CD4-positive, alpha-beta memory T cell (primary cell): ENCODE data around the gene CCDC68. TPM values are rescaled to one million over a fixed set of nuclear protein-coding genes. Genes with fewer than 3 reads are reported as not detected.

Source experiments
- CTCF ChIA-PET: fragments of 350-600 bp; sonication (Branson Sonifier 250); formaldehyde crosslinking; loops from one replicate; lab custom pipeline; 2021; ENCODE audit warnings: inconsistent platforms; ENCODE audit not compliant: partially characterized antibody; lab: Charles Lee
- POLR2A ChIA-PET: fragments of 350-600 bp; sonication (Branson Sonifier 250); formaldehyde crosslinking; loops from one replicate; lab custom pipeline; 2021; ENCODE audit not compliant: partially characterized antibody; lab: Charles Lee
- DNase-seq, 5 donors: peaks; one replicate each; pipeline versions ENCODE4 v3.0.0 to v3.0.0-alpha.2; 2020 to 2022; ENCODE audit warnings: mixed read lengths in 1 of 5
- H3K27ac ChIP-seq: one replicate; pipeline ENCODE4 v1.7.0; 2013; ENCODE audit warnings: low read depth, low read length
- H3K27me3 ChIP-seq: 2 replicates; pipeline ENCODE4 v1.7.0; 2013; ENCODE audit warnings: mild to moderate bottlenecking, low read length, moderate library complexity; ENCODE audit not compliant: insufficient read depth
- H3K36me3 ChIP-seq: 2 replicates; pipeline ENCODE4 v1.7.0; 2013; ENCODE audit warnings: mild to moderate bottlenecking, low read length, moderate library complexity; ENCODE audit not compliant: insufficient read depth
- H3K4me1 ChIP-seq: 2 replicates; pipeline ENCODE4 v1.7.0; 2013; ENCODE audit warnings: mild to moderate bottlenecking, low read length, moderate library complexity; ENCODE audit not compliant: insufficient read depth
- H3K4me3 ChIP-seq, 2 donors: one replicate each; pipeline ENCODE4 v1.7.0; 2013; ENCODE audit warnings: low read length in 2 of 2, mild to moderate bottlenecking in 1 of 2
- H3K9me3 ChIP-seq, 2 donors: one replicate each; pipeline ENCODE4 v1.7.0; 2013; ENCODE audit warnings: low read length in 2 of 2, control low read depth in 1 of 2; ENCODE audit not compliant: control insufficient read depth in 1 of 2
- H3K27ac Mint-ChIP-seq, 7 donors: one replicate each; pipeline ENCODE4 v1.8.0; 2020 to 2021; ENCODE audit warnings: mixed read lengths in 7 of 7, mild to moderate bottlenecking in 6 of 7, inconsistent platforms in 3 of 7, moderate library complexity in 3 of 7
- H3K27me3 Mint-ChIP-seq, 2 donors: one replicate each; pipeline ENCODE4 v1.8.0; 2020 to 2021; ENCODE audit warnings: mixed read lengths in 2 of 2
- H3K36me3 Mint-ChIP-seq, 2 donors: one replicate each; pipeline ENCODE4 v1.8.0; 2020 to 2021; ENCODE audit warnings: mixed read lengths in 2 of 2, inconsistent platforms in 1 of 2, mild to moderate bottlenecking in 1 of 2
- H3K4me1 Mint-ChIP-seq, 4 donors: one replicate each; pipeline ENCODE4 v1.8.0; 2020 to 2021; ENCODE audit warnings: mixed read lengths in 4 of 4, mild to moderate bottlenecking in 1 of 4
- H3K4me3 Mint-ChIP-seq, 8 donors: one replicate each; pipeline ENCODE4 v1.8.0; 2020 to 2021; ENCODE audit warnings: mixed read lengths in 8 of 8, mild to moderate bottlenecking in 7 of 8, moderate library complexity in 6 of 8, inconsistent platforms in 3 of 8
- H3K9me3 Mint-ChIP-seq, 8 donors: one replicate each; pipeline ENCODE4 v1.8.0; 2020 to 2021; ENCODE audit warnings: mixed read lengths in 8 of 8, mild to moderate bottlenecking in 5 of 8, inconsistent platforms in 3 of 8, moderate library complexity in 1 of 8
- intact Hi-C: fragments of 100-400 bp; cut with micrococcal nuclease; formaldehyde crosslinking; loops from one replicate; pipeline ENCODE4 v1.15.1; 2023
- polyA plus RNA-seq, 2 donors: library from polyadenylated mRNA; unstranded; fragments of 300-500 nt; fragmentation: Illumina TruSeq; gene quantifications; one replicate each; pipeline ENCODE4 v1.2.3, GENCODE V29; 2021
- total RNA-seq, 2 experiments: library from RNA; stranded (reverse); gene quantifications; one replicate each; pipeline ENCODE4 v1.2.3, GENCODE V29; 2021

Gene CCDC68
- total and polyA plus RNA-seq, 4 experiments from 2014 or later = 0.33 TPM; not detected in 3

- H3K4me3 ChIP-seq = no peak overlapping the region
- Mint-ChIP-seq H3K4me1 (peaks cover 0 to 4% (median 0%) of the 10 kb centered on the region in 4 donors), H3K4me3 (no peak overlapping the region), H3K9me3 (no peaks in the 10 kb centered on the region), H3K27me3 (no peaks in the 10 kb centered on the region), H3K27ac (no peak overlapping the region), H3K36me3 (no peaks in the 10 kb centered on the region)
- DNase-seq = no peak
- no peaks in the 10 kb centered on the region for H3K36me3 ChIP-seq
- H3K27me3 ChIP-seq = no peaks in the 10 kb centered on the region
- H3K4me1 ChIP-seq = no peaks in the 10 kb centered on the region
- no peaks in the 10 kb centered on the region for H3K9me3 ChIP-seq
- POLR2A ChIA-PET = no interaction called here
- intact Hi-C loops = no loop called here
- CTCF ChIA-PET = interaction anchor here (0.7 kb wide), 3 partner anchors 44 to 400 kb away, joined by 3 read pairs; no protein-coding TSS in a partner anchor
- no peak overlapping the region for H3K27ac ChIP-seq
These were observed 35.8 kb downstream of the CCDC68 start for GRCh38 chr18:54923339-54923956.

- intact Hi-C loops = no loop called here
- H3K27ac Mint-ChIP-seq = no peak overlapping the region
- no peaks in the 10 kb centered on the region for H3K36me3 Mint-ChIP-seq
- peaks cover 0 to 3% of the 10 kb centered on the region in 2 donors for H3K27me3 Mint-ChIP-seq
- POLR2A ChIA-PET = no interaction called here
- H3K4me1 Mint-ChIP-seq = peaks cover 0 to 2% (median 0%) of the 10 kb centered on the region in 4 donors
- no peak overlapping the region for H3K4me3 Mint-ChIP-seq
- H3K36me3 ChIP-seq = no peaks in the 10 kb centered on the region
- CTCF ChIA-PET = interaction anchor here (0.8 kb wide), 1 partner anchor 11 kb away, joined by 4 read pairs; no protein-coding TSS in a partner anchor
- H3K9me3 Mint-ChIP-seq = no peaks in the 10 kb centered on the region
- no peak overlapping the region for H3K27ac ChIP-seq
- no peaks in the 10 kb centered on the region for H3K4me1 ChIP-seq
- H3K4me3 ChIP-seq = no peak overlapping the region
- H3K9me3 ChIP-seq = no peaks in the 10 kb centered on the region
- DNase-seq = no peak
- no peaks in the 10 kb centered on the region for H3K27me3 ChIP-seq
These were observed 39.8 kb downstream of the CCDC68 start for GRCh38 chr18:54919412-54919811.

DNA sequence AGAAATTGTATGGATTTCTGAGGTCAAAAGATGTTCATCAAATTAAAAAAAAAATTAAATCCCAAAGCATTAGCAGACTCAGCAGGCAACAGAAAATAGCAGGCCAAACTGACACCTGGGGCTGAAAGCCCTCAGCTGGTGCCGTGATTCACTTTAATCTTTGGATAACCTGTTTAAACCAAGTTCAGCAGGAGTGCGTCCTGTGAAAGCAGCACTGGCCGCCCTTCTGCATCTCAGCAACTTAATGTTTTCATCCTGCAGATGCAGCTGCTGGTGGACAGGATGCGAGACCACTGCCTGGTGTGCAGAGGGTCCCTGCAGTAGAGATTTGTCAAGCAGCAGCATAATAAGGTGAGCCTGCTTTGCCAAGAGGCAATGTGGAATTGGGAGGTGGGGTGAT is 41.2 kb downstream of the CCDC68 start:
- intact Hi-C loops = no loop called here
- Mint-ChIP-seq H3K27ac (no peak overlapping the region), H3K4me1 (peaks cover 0 to 2% (median 0%) of the 10 kb centered on the region in 4 donors), H3K9me3 (no peaks in the 10 kb centered on the region), H3K4me3 (no peak overlapping the region), H3K27me3 (peaks cover 0 to 3% of the 10 kb centered on the region in 2 donors), H3K36me3 (no peaks in the 10 kb centered on the region)
- ChIA-PET POLR2A (no interaction called here), CTCF (no interaction called here)
- H3K36me3 ChIP-seq = no peaks in the 10 kb centered on the region
- H3K9me3 ChIP-seq = no peaks in the 10 kb centered on the region
- no peaks in the 10 kb centered on the region for H3K4me1 ChIP-seq
- no peak overlapping the region for H3K27ac ChIP-seq
- H3K4me3 ChIP-seq = no peak overlapping the region
- no peaks in the 10 kb centered on the region for H3K27me3 ChIP-seq
- DNase-seq = no peak

GRCh38 chr18:54916507-54916906 is 42.8 kb downstream of the CCDC68 start:
- peaks cover 0 to 3% of the 10 kb centered on the region in 2 donors for H3K27me3 Mint-ChIP-seq
- H3K4me1 Mint-ChIP-seq = no peaks in the 10 kb centered on the region
- ChIA-PET CTCF (no interaction called here), POLR2A (no interaction called here)
- no peaks in the 10 kb centered on the region for H3K9me3 Mint-ChIP-seq
- no peaks in the 10 kb centered on the region for H3K4me1 ChIP-seq
- no peaks in the 10 kb centered on the region for H3K9me3 ChIP-seq
- H3K4me3 Mint-ChIP-seq = no peak overlapping the region
- H3K36me3 ChIP-seq = no peaks in the 10 kb centered on the region
- no peak for DNase-seq
- intact Hi-C loops = no loop called here
- no peak overlapping the region for H3K27ac ChIP-seq
- no peak overlapping the region for H3K27ac Mint-ChIP-seq
- H3K27me3 ChIP-seq = no peaks in the 10 kb centered on the region
- H3K36me3 Mint-ChIP-seq = no peaks in the 10 kb centered on the region
- H3K4me3 ChIP-seq = no peak overlapping the region

- H3K9me3 Mint-ChIP-seq = no peaks in the 10 kb centered on the region
These were observed 44.4 kb downstream of the CCDC68 start for GRCh38 chr18:54914816-54915215.

DNA sequence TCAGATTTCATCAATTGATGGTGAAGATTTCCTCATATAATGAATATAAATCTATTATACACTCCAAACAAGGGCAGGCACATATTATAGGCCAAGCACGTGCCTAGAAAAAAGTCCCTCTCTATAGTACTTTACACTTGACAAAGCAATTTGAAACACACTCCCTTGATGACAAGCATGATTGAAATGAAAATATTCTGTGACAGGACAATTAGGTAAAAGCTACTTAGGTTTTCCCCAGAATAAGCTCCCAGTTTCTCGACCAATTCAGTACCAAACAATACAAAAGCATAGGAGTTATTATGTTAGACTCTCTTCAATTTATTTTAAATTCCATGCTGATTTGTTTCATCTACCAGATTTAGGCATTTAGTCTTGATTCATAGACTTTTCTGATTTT is 47.7 kb downstream of the CCDC68 start:
- H3K4me1 ChIP-seq = no peaks in the 10 kb centered on the region
- H3K4me3 Mint-ChIP-seq = no peak overlapping the region
- H3K36me3 Mint-ChIP-seq = no peaks in the 10 kb centered on the region
- H3K9me3 Mint-ChIP-seq = no peaks in the 10 kb centered on the region
- DNase-seq = no peak
- no peaks in the 10 kb centered on the region for H3K27me3 ChIP-seq
- CTCF ChIA-PET = no interaction called here
- H3K27me3 Mint-ChIP-seq = peaks cover 0 to 4% of the 10 kb centered on the region in 2 donors
- H3K4me3 ChIP-seq = no peak overlapping the region
- no peaks in the 10 kb centered on the region for H3K9me3 ChIP-seq
- intact Hi-C loops = no loop called here
- no peak overlapping the region for H3K27ac ChIP-seq
- H3K27ac Mint-ChIP-seq = no peak overlapping the region
- H3K4me1 Mint-ChIP-seq = no peaks in the 10 kb centered on the region
- no peaks in the 10 kb centered on the region for H3K36me3 ChIP-seq
- POLR2A ChIA-PET = no interaction called here

More at GRCh38 chr18:54914816-54915215, 44.4 kb downstream of the CCDC68 start:
- H3K4me3 ChIP-seq = no peak overlapping the region
- ChIA-PET CTCF (no interaction called here), POLR2A (no interaction called here)
- no peak overlapping the region for H3K27ac Mint-ChIP-seq
- no peaks in the 10 kb centered on the region for H3K36me3 ChIP-seq
- no peaks in the 10 kb centered on the region for H3K4me1 ChIP-seq
- no peak overlapping the region for H3K4me3 Mint-ChIP-seq
- no peaks in the 10 kb centered on the region for H3K27me3 ChIP-seq
- no peaks in the 10 kb centered on the region for H3K9me3 ChIP-seq
- no peaks in the 10 kb centered on the region for H3K36me3 Mint-ChIP-seq
- H3K4me1 Mint-ChIP-seq = no peaks in the 10 kb centered on the region
- H3K27me3 Mint-ChIP-seq = peaks cover 0 to 3% of the 10 kb centered on the region in 2 donors
- DNase-seq = no peak
- intact Hi-C loops = no loop called here
- H3K27ac ChIP-seq = no peak overlapping the region

- Histone ChIP-seq H3K9me3 (no peaks in the 10 kb centered on the region), H3K27me3 (no peaks in the 10 kb centered on the region), H3K36me3 (no peaks in the 10 kb centered on the region), H3K4me3 (no peak overlapping the region), H3K4me1 (no peaks in the 10 kb centered on the region), H3K27ac (no peak overlapping the region)
- intact Hi-C loops = no loop called here
- no peak for DNase-seq
- H3K27me3 Mint-ChIP-seq = peaks cover 0 to 4% of the 10 kb centered on the region in 2 donors
- no peaks in the 10 kb centered on the region for H3K36me3 Mint-ChIP-seq
- H3K27ac Mint-ChIP-seq = no peak overlapping the region
- ChIA-PET POLR2A (no interaction called here), CTCF (no interaction called here)
- no peaks in the 10 kb centered on the region for H3K9me3 Mint-ChIP-seq
- H3K4me1 Mint-ChIP-seq = no peaks in the 10 kb centered on the region
- H3K4me3 Mint-ChIP-seq = no peak overlapping the region
These were observed 48.9 kb downstream of the CCDC68 start for GRCh38 chr18:54910161-54910919.
